Endodermal cell (in vitro differentiated cells): Measurements from ENCODE around the gene ABLIM2. TPM values are rescaled to one million over a fixed set of nuclear protein-coding genes. Genes with fewer than 3 reads are reported as not detected.

Experiments used
- DNase-seq: peaks from one replicate; pipeline ENCODE4 v3.0.0-alpha.2; 2017
- H3K27ac ChIP-seq: 2 replicates; pipeline ENCODE4 v1.5.1; 2013; ENCODE audit warnings: mild to moderate bottlenecking, low read depth, low read length, moderate library complexity
- H3K27me3 ChIP-seq: 2 replicates; pipeline ENCODE4 v1.6.1; 2013; ENCODE audit warnings: mild to moderate bottlenecking, low read length, moderate library complexity; ENCODE audit not compliant: insufficient read depth, control insufficient read depth, poor library complexity, severe bottlenecking
- H3K36me3 ChIP-seq: 2 replicates; pipeline ENCODE4 v1.7.0; 2013; ENCODE audit warnings: mild to moderate bottlenecking, low read length, moderate library complexity; ENCODE audit not compliant: control insufficient read depth, insufficient read depth
- H3K4me1 ChIP-seq: one replicate; pipeline ENCODE4 v1.7.0; 2013; ENCODE audit warnings: low read length; ENCODE audit not compliant: control insufficient read depth, insufficient read depth
- H3K4me3 ChIP-seq: 2 replicates; pipeline ENCODE4 v1.5.1; 2013; ENCODE audit warnings: mild to moderate bottlenecking, low read length, moderate library complexity
- H3K9ac ChIP-seq: 2 replicates; pipeline ENCODE4 v1.6.1; 2013; ENCODE audit warnings: mild to moderate bottlenecking, low read length, moderate library complexity; ENCODE audit not compliant: poor library complexity, severe bottlenecking; ENCODE audit errors: extremely low read depth
- H3K9me3 ChIP-seq: 2 replicates; pipeline ENCODE4 v1.6.1; 2013; ENCODE audit warnings: mild to moderate bottlenecking, low read length, moderate library complexity; ENCODE audit not compliant: control insufficient read depth
- H3K27ac Mint-ChIP-seq: 2 replicates; pipeline ENCODE4 v1.8.0; 2020; ENCODE audit warnings: mixed read lengths
- H3K27me3 Mint-ChIP-seq: 2 replicates; pipeline ENCODE4 v1.8.0; 2021; ENCODE audit warnings: mild to moderate bottlenecking, mixed read lengths; ENCODE audit not compliant: insufficient read depth
- H3K36me3 Mint-ChIP-seq: 2 replicates; pipeline ENCODE4 v1.8.0; 2020; ENCODE audit warnings: low read depth, mixed read lengths
- H3K4me1 Mint-ChIP-seq: 2 replicates; pipeline ENCODE4 v1.8.0; 2020; ENCODE audit warnings: mixed read lengths
- H3K4me3 Mint-ChIP-seq: 2 replicates; pipeline ENCODE4 v1.8.0; 2020; ENCODE audit warnings: mild to moderate bottlenecking, moderate library complexity, mixed read lengths
- H3K9me3 Mint-ChIP-seq: 2 replicates; pipeline ENCODE4 v1.8.0; 2020; ENCODE audit warnings: mild to moderate bottlenecking, mixed read lengths
- WGBS, 2 experiments: methylation state at CpG; one replicate each; pipeline versions ENCODE4 v1.1.5 to v1.1.7; 2013; ENCODE audit warnings: missing lambda C conversion rate in 2 of 2, mixed read lengths in 1 of 2; ENCODE audit not compliant: insufficient coverage in 1 of 2, insufficient read length in 1 of 2; 5-methylcytosine and 5-hydroxymethylcytosine counted together
- total RNA-seq, 2 donors: library from RNA; stranded (reverse); fragmentation: NEBNext Ultra II Directional in 1 of 2; extraction: Animal tissue kit (Norgen Biotek cat#: 25700) in 1 of 2; gene quantifications; 2 replicates in 1 of 2; 3 replicates in 1 of 2; pipeline ENCODE4 v1.2.1, GENCODE V29; 2021
- TF ChIP-seq, protein P1 (sequence below): fragments of 200-600 bp; sonication (generic); conservative IDR thresholded peaks from 2 replicates; pipeline ENCODE4 v1.5.0; 2021; ENCODE audit warnings: antibody characterized with exemption, mild to moderate bottlenecking

ABLIM2 gene
- total RNA-seq, 2 donors from 2014 or later: 0.35 to 1.6 TPM

DNA sequence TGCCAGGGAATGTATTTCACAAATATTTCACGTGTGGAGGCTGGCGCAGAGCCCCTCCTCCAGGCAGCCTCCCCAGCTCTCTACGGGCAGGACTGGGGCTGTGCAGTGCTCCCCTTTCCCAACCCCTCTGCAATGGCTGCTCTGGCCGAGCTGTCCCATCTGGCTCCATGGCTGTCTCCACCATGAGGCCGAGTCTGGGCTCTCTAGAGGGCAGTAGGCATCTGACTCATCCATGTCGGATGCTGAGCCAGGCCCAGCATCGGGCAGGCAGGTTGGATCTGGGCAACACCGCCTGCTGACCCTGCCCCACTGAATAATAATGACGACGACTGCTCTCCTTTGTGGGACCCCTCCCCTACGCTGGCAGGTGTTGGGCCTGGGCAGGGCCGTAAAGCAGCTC lies 29.5 kb upstream of the ABLIM2 start:
- Histone ChIP-seq H3K27ac (no peak overlapping the region), H3K36me3 (no peaks in the 10 kb centered on the region), H3K4me3 (no peak overlapping the region), H3K27me3 (no peaks in the 10 kb centered on the region), H3K9ac (no peak overlapping the region), H3K4me1 (no peaks in the 10 kb centered on the region), H3K9me3 (no peaks in the 10 kb centered on the region)
- no peak overlapping the region for H3K4me3 Mint-ChIP-seq
- no peak for DNase-seq
- H3K9me3 Mint-ChIP-seq: no peaks in the 10 kb centered on the region
- TF ChIP-seq, protein P1, sequence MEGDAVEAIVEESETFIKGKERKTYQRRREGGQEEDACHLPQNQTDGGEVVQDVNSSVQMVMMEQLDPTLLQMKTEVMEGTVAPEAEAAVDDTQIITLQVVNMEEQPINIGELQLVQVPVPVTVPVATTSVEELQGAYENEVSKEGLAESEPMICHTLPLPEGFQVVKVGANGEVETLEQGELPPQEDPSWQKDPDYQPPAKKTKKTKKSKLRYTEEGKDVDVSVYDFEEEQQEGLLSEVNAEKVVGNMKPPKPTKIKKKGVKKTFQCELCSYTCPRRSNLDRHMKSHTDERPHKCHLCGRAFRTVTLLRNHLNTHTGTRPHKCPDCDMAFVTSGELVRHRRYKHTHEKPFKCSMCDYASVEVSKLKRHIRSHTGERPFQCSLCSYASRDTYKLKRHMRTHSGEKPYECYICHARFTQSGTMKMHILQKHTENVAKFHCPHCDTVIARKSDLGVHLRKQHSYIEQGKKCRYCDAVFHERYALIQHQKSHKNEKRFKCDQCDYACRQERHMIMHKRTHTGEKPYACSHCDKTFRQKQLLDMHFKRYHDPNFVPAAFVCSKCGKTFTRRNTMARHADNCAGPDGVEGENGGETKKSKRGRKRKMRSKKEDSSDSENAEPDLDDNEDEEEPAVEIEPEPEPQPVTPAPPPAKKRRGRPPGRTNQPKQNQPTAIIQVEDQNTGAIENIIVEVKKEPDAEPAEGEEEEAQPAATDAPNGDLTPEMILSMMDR: no peak
- H3K27me3 Mint-ChIP-seq: no peaks in the 10 kb centered on the region
- no peaks in the 10 kb centered on the region for H3K36me3 Mint-ChIP-seq
- no peaks in the 10 kb centered on the region for H3K4me1 Mint-ChIP-seq
- 82 to 89% methylated on average over 11 to 12 of the region's 12 CpGs for WGBS, 2 experiments
- no peak overlapping the region for H3K27ac Mint-ChIP-seq

DNA sequence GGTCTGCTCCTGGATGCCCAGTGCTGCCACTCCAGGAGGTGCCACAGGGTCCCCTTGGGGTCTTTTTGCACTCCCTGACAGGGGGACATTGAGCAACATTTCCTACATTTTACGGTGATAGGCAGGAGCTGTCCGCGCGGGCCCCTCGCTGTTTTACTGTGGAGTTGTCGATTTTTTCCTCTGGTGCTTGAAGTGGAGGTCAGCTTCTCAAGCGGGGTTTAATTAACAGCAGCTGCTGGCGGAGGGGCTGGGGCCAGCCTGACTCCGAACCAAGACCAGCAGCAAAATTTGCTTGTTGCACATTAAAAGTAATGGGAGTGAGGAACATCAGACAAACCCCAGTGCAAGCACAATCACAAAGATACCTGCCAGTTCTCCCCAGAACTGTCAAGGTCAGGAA lies 27.3 kb upstream of the ABLIM2 start:
- no peaks in the 10 kb centered on the region for H3K27me3 ChIP-seq
- no peaks in the 10 kb centered on the region for H3K9me3 ChIP-seq
- Mint-ChIP-seq H3K4me3 (no peak overlapping the region), H3K9me3 (no peaks in the 10 kb centered on the region), H3K36me3 (no peaks in the 10 kb centered on the region), H3K4me1 (peaks cover 2% of the 10 kb centered on the region), H3K27ac (no peak overlapping the region), H3K27me3 (no peaks in the 10 kb centered on the region)
- no peak overlapping the region for H3K9ac ChIP-seq
- 92% methylated on average over 9 of the region's 9 CpGs; no CpG with 5 or more reads in 1 of the 2 experiments for WGBS, 2 experiments
- no peaks in the 10 kb centered on the region for H3K36me3 ChIP-seq
- H3K27ac ChIP-seq: no peak overlapping the region
- TF ChIP-seq, protein P1: no peak
- no peak overlapping the region for H3K4me3 ChIP-seq
- H3K4me1 ChIP-seq: no peaks in the 10 kb centered on the region
- DNase-seq: no peak

DNA sequence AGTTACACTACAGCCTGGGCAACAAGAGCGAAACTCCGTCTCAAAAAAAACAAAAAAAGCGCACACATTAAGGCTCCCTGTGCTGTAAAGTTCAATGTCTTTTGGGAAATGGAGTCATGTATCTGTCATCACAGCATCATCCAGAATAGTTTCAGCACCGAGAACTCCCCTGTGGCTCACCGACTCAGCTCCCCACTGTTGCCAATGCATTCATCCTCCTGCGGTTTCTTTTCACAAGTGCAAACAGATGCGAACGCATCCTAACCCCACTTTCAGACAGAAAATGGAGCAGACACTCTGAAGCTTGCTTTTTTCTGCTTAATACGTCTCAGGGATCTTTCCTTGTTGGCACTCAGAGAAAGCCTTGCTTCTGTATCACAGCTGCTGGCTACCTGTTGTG lies 26.7 kb upstream of the ABLIM2 start:
- peaks cover 2% of the 10 kb centered on the region for H3K4me1 Mint-ChIP-seq
- no peak overlapping the region for H3K4me3 Mint-ChIP-seq
- WGBS, 2 experiments: 79 to 86% methylated on average over 9 of the region's 9 CpGs

More for the DNA sequence above, 26.7 kb upstream of the ABLIM2 start:
- H3K9me3 ChIP-seq: no peaks in the 10 kb centered on the region
- TF ChIP-seq, protein P1: no peak
- no peak overlapping the region for H3K4me3 ChIP-seq
- H3K27me3 ChIP-seq: no peaks in the 10 kb centered on the region
- Mint-ChIP-seq H3K27me3 (no peaks in the 10 kb centered on the region), H3K27ac (no peak overlapping the region), H3K36me3 (no peaks in the 10 kb centered on the region), H3K9me3 (no peaks in the 10 kb centered on the region)
- H3K36me3 ChIP-seq: no peaks in the 10 kb centered on the region
- H3K4me1 ChIP-seq: no peaks in the 10 kb centered on the region
- no peak for DNase-seq
- no peak overlapping the region for H3K9ac ChIP-seq
- no peak overlapping the region for H3K27ac ChIP-seq
